C4-2B (cell line): Measurements from ENCODE around the gene MTM1.

Source experiments
- H3K27ac ChIP-seq: fragments of 450-650 bp; 2 replicates; pipeline ENCODE4 v1.5.1; 2017
- ZFX ChIP-seq: fragments of 450-650 bp; IDR thresholded peaks from 2 replicates; pipeline ENCODE4 v1.6.1; 2017
- TF ChIP-seq, protein P1 (sequence below): fragments of 450-650 bp; conservative IDR thresholded peaks from 2 replicates; pipeline ENCODE4 v1.5.1; 2017; ENCODE audit warnings: mild to moderate bottlenecking

The MTM1 gene

DNA sequence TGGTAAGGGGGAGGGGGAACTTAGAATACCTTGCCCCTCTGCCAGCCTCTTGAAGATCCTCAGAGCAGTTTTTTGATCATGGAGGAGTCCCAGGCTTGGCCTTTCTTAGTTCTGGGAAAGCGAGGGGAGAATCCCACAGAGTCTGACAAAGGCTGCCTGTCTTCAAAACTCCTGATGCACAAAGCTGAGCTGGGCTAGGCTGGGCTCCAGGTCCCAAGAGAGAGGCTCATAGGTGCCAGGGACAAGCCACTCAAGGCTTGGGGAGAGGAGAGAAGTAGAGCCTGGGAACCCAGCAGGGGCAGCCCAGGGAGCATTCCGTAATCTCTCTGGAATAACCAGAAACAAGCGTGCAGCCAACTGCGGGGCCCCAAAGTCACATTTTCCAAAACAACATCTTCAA lies 37.0 kb upstream of the MTM1 start:
- TF ChIP-seq ZFX: no peak
- TF ChIP-seq, protein P1, sequence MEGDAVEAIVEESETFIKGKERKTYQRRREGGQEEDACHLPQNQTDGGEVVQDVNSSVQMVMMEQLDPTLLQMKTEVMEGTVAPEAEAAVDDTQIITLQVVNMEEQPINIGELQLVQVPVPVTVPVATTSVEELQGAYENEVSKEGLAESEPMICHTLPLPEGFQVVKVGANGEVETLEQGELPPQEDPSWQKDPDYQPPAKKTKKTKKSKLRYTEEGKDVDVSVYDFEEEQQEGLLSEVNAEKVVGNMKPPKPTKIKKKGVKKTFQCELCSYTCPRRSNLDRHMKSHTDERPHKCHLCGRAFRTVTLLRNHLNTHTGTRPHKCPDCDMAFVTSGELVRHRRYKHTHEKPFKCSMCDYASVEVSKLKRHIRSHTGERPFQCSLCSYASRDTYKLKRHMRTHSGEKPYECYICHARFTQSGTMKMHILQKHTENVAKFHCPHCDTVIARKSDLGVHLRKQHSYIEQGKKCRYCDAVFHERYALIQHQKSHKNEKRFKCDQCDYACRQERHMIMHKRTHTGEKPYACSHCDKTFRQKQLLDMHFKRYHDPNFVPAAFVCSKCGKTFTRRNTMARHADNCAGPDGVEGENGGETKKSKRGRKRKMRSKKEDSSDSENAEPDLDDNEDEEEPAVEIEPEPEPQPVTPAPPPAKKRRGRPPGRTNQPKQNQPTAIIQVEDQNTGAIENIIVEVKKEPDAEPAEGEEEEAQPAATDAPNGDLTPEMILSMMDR: no peak

GRCh38 chrX:150533863-150534262 lies 34.6 kb upstream of the MTM1 start:
- TF ChIP-seq, protein P1: no peak
- TF ChIP-seq ZFX: no peak
- H3K27ac ChIP-seq: no peak overlapping the region

More for the DNA sequence above, 37.0 kb upstream of the MTM1 start:
- H3K27ac ChIP-seq: no peak overlapping the region

GRCh38 chrX:150536455-150537116 lies 31.8 kb upstream of the MTM1 start:
- no peak overlapping the region for H3K27ac ChIP-seq
- no peak for TF ChIP-seq ZFX
- TF ChIP-seq, protein P1: no peak; the same call in 1 of the 2 replicates

DNA sequence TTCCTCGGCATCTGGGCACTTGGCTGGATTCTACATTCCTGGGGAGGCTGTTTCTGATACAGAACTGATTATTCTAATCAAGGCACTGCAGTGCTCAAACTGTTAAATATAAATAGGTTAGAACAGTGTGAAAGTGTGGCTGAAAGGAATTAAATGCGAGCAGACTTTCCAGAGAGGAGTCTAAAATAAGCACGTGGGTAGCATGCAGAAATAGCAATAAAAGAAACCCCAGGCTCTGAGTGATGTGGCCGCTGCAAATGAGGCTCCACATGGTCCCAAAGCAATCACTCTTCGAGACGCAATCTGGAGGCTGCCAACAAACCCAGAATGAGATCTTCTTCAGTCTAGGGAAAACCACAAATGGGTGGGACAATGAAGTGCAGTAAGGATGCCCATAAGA lies 30.6 kb upstream of the MTM1 start:
- no peak for TF ChIP-seq ZFX
- TF ChIP-seq, protein P1: no peak
- H3K27ac ChIP-seq: no peak overlapping the region

- TF ChIP-seq, protein P1: no peak
- H3K27ac ChIP-seq: no peak overlapping the region
Measured at GRCh38 chrX:150540965-150541364, 27.5 kb upstream of the MTM1 start.

GRCh38 chrX:150542846-150543229 lies 25.6 kb upstream of the MTM1 start:
- no peak overlapping the region for H3K27ac ChIP-seq
- TF ChIP-seq, protein P1: no peak
- no peak for TF ChIP-seq ZFX

DNA sequence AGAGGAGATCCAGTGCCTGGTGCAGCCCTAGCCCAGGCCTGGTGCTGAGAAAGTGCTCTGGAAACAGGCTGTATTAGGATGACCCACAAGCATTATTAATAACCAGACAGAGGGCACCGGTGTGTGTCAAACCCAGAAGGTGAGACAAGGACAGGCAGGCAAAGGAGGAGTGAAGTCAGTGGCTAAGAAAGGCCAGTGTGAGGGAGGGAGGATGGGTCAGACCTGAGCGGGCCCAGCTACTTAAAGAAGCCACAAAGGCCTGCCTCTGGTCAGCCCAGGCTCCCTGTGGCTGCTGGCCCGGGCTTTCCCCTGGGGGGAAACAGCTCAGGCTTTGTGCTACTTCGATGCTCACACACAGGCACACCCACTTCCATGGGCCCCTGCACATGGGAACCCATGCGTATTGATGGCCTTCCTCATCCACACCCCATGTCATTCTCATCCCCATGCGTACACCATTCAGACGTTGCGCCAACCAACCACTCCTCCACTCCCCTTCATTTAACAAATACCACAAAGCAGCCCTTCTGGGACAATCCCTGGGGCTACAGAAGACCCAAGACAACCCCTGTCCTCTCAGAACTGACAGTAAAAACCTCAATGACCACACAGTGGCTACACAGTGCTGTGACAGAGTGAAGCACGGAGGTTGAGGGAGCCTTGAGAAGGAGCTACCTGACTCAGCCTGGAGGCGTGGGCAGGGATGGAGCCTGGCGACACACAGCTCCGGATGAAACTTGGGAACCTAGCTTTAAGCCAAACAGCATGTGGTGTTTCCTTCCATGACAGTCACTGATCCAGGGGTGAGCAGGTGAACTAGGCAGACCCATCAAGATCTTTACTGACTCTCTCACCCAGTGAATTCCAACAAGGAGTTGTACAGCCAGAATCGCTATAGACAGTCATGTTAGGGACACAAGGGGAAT lies 24.9 kb upstream of the MTM1 start:
- no peak for TF ChIP-seq ZFX
- TF ChIP-seq, protein P1: no peak
- no peak overlapping the region for H3K27ac ChIP-seq
